PFSK-1 (cell line): ENCODE results near the gene STAB1.

Experiments used
- FOXP2 ChIP-seq: optimal IDR thresholded peaks from 2 replicates; pipeline ENCODE3; 2011; ENCODE audit warnings: borderline replicate concordance, control low read depth, inconsistent platforms; ENCODE audit not compliant: insufficient read depth; ENCODE audit errors: extremely low read length, extremely low read depth
- POLR2AphosphoS5 ChIP-seq: IDR thresholded peaks from 2 replicates; pipeline ENCODE4 v1.6.1; 2012; ENCODE audit warnings: low read depth, mild to moderate bottlenecking, control low read depth, low read length, moderate library complexity
- SIN3A ChIP-seq: IDR thresholded peaks from 2 replicates; pipeline ENCODE4 v1.6.1; 2012; ENCODE audit warnings: mild to moderate bottlenecking, low read length, moderate library complexity, borderline replicate concordance; ENCODE audit not compliant: insufficient read depth
- TAF1 ChIP-seq: IDR thresholded peaks from 2 replicates; pipeline ENCODE4 v1.6.1; 2012; ENCODE audit warnings: low read length, control low read depth, borderline replicate concordance; ENCODE audit not compliant: insufficient read depth
- TF ChIP-seq, protein P1 (sequence below), 2 experiments: IDR thresholded peaks; 2 replicates each; pipeline versions ENCODE4 v1.6.1 to v1.8.0; 2011 to 2012; ENCODE audit warnings: low read depth in 2 of 2, low read length in 2 of 2, control low read depth in 1 of 2, inconsistent platforms in 1 of 2, mild to moderate bottlenecking in 1 of 2, moderate library complexity in 1 of 2; ENCODE audit not compliant: insufficient read depth in 1 of 2

Gene STAB1

GRCh38 chr3:52456800-52457183, 38.3 kb upstream of the STAB1 start:
- TF ChIP-seq FOXP2 (no peak), SIN3A (no peak), POLR2AphosphoS5 (no peak), TAF1 (no peak)
- TF ChIP-seq, protein P1, sequence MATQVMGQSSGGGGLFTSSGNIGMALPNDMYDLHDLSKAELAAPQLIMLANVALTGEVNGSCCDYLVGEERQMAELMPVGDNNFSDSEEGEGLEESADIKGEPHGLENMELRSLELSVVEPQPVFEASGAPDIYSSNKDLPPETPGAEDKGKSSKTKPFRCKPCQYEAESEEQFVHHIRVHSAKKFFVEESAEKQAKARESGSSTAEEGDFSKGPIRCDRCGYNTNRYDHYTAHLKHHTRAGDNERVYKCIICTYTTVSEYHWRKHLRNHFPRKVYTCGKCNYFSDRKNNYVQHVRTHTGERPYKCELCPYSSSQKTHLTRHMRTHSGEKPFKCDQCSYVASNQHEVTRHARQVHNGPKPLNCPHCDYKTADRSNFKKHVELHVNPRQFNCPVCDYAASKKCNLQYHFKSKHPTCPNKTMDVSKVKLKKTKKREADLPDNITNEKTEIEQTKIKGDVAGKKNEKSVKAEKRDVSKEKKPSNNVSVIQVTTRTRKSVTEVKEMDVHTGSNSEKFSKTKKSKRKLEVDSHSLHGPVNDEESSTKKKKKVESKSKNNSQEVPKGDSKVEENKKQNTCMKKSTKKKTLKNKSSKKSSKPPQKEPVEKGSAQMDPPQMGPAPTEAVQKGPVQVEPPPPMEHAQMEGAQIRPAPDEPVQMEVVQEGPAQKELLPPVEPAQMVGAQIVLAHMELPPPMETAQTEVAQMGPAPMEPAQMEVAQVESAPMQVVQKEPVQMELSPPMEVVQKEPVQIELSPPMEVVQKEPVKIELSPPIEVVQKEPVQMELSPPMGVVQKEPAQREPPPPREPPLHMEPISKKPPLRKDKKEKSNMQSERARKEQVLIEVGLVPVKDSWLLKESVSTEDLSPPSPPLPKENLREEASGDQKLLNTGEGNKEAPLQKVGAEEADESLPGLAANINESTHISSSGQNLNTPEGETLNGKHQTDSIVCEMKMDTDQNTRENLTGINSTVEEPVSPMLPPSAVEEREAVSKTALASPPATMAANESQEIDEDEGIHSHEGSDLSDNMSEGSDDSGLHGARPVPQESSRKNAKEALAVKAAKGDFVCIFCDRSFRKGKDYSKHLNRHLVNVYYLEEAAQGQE (IDR thresholded peaks at IDR 0.05; ENCODE audit: insufficient read depth in 1 of 2, low read depth in 2 of 2, low read length in 2 of 2): no peak

GRCh38 chr3:52458031-52458760, 36.9 kb upstream of the STAB1 start:
- TF ChIP-seq, protein P1 (IDR thresholded peaks at IDR 0.05; ENCODE audit: insufficient read depth in 1 of 2, low read depth in 2 of 2, low read length in 2 of 2): no peak
- TF ChIP-seq POLR2AphosphoS5 (no peak), TAF1 (no peak), FOXP2 (no peak), SIN3A (no peak)

GRCh38 chr3:52458770-52459545, 36.2 kb upstream of the STAB1 start:
- TF ChIP-seq FOXP2 (no peak), POLR2AphosphoS5 (no peak), TAF1 (no peak), SIN3A (no peak)
- TF ChIP-seq, protein P1 (IDR thresholded peaks at IDR 0.05; ENCODE audit: insufficient read depth in 1 of 2, low read depth in 2 of 2, low read length in 2 of 2): no peak

- TF ChIP-seq FOXP2 (no peak), SIN3A (no peak), POLR2AphosphoS5 (no peak), TAF1 (no peak)
- TF ChIP-seq, protein P1 (IDR thresholded peaks at IDR 0.05; ENCODE audit: insufficient read depth in 1 of 2, low read depth in 2 of 2, low read length in 2 of 2): no peak
Measured at GRCh38 chr3:52461874-52462273, 33.3 kb upstream of the STAB1 start.
